ENCODE data around the gene NUDT22.
"Not testable (repeated sequence)": the region's sequence is repeated elsewhere in the genome, so short reads cannot be mapped to it uniquely, and the experiment has no call there.

The NUDT22 gene

DNA sequence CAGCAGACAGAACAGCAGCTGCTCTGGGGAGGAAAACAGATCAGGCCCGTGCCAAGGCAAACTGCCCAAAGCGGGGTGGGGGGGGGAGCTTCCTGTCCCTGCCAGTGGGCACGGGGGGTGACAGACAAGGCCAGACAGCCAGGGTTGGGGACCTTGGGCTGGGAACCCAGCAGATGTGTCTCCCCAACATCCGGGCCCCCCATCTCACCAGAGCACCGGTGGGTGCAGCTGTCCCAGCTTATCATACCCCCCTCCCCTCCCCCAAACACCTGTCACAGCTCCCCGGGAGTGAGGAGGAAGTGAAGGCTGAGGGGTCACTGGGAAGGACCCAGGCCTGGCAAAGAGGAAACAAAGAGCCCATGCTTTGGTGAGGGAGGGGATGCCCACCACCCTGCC is 19.3 kb downstream of the NUDT22 start:
- DNase-seq = peak; percentile 55

DNA sequence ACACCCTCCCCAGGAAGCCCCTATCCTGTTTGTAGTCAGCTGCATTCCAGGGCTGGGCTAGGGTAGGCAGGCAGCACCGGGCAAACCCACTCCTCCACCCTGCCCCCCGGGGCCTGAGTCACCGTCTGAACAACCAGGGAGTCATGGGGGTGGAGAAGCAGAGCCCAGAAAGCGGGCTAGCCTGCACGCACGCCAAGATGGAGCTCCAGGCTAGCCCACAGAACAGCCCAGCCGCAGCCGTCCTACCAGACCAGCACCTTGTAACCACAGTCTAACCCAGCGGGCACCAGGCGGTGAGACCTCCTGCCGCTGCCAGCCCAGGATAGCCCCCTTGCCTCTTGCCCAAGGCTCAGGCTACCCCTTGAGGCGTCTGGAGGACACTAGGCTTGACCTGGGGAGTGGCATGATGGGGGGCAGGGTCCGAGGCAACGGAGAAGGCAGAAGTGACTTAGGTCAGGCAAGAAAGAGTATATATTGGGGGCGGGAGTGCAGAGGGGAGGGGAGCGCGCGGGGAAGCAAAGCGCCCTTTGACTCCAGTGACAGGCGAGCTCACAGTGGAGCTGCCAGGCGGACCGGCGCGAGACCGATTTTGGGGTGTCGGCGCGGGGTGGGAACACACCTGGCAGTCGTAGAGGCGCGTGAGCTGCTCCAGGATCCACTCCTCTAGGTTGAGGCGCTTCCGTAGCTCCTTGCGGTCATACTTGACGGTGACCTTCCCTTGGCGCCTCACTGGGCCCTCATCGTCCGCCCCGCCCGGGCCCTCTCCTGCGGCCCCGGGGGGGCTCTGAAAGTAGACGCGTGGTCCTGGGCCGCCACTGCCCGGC is 19.9 kb downstream of the NUDT22 start:
- peak; percentile 57 to 74 for DNase-seq

DNA sequence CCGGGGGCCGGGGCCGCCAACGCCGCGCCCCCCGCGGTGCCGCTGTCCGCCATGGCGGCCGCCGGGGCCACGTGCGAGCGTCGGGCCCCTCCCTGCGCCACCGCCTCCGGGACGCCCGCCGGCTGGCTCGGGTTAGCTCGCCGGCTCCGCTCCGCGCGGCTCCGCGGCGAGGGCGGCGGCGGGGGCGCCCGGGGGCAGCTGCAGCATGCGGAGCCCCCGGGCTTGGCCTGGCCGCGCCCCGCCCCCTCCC is 20.5 kb downstream of the NUDT22 start:
- DNase-seq = not testable (repeated sequence)

DNA sequence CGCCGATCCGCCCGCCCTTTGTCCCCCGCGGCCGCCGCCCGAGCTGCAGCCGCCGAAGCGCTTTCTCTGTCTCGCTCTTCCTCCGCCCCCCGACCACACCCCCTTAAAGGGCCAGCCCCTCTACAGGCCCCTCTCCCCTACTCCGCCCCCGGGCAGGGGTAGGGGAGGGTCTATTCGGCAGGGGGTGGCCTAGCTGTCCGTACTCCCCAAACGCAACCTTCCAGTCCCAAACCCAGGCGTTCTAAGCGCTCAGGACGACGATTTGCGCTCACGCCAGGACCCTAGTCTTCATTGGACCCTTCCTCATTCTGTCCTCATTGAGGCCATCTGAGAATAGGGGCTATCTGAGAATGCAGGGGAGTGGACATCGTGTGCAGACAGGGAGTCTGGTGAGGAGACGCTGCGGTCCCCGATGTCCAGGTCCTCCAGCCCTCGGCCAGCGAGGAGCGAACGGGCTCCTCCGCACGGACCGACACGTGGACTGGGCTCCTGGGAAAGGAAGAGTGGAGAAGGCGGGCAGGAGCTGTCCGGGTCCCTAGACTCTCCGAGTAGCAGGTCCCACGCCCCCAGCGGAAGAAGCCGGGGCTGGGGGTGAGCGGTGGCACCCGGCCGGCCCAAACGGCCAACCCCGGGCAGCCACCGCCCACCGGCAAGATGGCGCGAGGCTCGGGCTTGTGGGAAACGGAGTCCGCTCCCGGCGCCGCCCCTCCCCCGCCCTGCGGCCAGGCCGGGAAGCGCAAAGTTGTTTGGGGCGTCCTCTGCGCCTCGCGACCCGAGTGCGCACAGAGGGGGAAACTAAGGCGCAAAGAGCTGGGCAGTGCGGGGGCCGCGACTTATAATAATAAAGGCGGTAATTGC is 21.0 kb downstream of the NUDT22 start, which contains the start of gene PPP1R14B:
TSS of gene PPP1R14B (minus strand) at position 73 of the 858 bp plus-strand sequence. CDS start 270 bp downstream, outside the sequence.
- peak; percentile 77 to 81 for DNase-seq

DNA sequence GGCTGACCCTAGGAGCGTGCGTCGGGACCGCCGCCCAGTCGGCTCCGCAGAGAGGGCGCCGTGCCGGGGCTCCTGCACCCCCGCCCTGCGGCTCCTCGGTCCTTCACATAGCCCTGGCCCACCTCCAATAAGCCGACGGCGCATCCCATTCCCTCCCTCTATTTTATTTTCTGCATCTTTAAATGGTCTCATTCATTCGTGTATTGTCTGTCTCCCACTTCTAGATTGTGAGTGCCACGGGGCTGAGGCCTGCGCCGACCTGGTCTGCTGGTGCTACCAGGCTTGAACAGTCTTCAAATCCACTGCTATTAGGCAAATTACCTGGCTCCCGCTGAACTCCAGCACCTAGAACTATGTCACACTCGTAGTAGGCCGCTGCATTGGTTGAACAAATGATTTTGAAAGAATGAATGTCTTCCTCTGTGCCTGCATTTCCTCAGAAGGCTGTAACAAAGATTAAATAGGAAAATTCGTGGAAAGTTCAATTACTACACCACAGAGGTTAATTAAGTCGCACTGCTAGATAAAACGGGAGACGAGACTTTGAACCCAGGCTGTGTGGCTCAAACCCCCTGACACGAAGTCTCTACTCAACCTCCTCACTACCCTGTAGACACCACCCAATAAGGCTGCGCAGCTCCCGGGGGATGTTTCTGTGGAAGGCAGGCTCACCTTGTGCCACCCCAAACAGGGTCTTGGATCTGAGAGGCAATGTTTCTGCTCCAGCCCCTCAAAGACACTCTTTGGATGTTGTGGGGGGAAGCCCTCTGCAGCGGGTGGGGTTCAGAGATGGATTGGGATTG is 21.9 kb downstream of the NUDT22 start:
- DNase-seq = no peak

DNA sequence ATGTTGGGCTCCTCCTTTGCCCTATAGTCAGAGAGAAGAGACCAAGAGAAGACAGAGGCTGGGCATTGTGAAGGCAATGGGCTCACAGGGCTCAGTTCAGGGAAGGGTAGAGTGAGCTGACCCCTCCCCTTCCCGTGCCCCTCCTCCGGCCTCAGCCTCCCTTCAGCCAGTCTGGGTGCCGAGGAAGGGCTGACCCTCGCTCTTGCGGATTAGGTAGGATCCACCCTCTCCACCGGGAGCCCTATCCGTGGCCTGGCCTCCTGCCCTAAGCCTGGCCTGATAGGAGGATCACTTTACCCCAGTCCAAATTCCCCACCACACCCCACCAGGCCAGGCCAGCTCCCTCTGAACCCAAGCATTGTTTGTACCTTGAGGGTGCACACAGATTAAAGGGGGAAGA is 22.5 kb downstream of the NUDT22 start:
- DNase-seq = no peak

DNA sequence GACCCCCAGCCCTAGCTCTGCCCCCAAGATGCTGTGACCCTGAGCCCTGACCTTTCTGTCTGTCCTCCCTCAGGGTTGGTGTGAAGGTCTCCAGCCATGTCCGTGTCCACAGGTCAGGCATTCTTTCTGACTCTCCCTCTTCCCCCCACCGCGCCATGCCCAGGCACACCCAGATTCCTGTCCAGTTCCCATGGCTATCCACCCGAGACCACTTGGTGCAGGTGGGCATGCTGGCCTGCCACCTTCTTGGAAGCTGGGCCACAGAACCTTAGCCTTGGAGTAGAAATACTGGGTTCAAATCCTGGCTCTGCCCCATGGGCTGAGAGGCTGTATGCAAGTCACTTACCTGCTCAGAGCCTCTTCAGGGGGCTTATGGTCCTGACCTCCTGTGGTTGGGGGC is 23.0 kb downstream of the NUDT22 start:
- DNase-seq = no peak

DNA sequence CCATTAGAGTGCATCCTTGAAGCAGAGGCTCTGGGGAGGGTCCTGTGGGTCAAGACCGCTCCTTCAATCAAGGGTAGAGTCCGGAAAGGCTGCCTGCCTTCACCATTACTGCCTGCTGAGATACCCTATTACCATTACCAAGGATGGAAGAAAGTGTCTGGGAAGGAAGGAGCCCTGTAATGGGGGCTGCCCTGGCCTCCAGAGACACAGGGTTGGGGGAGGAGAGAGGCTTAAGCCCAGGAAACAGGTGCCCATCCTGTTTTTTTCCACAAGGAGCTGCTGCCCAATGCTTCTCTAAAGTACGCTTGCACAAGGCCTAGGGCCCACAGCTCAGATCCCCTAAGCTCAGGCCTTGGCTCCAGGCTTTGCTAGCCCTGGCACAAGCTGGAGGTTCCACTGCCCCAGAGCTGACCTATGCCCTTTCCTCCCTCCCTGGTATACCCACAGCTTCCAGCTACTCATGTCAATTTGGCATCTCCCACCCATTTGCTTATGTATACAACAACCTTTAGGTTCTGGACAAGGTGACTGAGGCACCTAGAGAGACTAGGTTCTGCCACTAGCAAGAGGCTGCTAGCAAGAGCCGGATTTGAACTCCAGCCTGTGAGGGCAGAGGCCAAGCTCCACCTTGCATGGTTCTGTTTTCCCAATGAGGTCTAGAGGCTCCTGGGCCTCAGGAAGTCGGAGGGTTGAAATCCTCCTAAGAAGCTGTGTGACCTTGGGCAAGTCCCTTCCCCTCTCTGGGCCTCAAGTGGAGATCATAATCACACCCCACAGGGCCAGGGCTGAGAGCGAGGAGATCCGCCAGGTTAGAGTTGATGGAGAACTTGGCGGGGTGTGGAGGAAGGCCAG is 23.7 kb downstream of the NUDT22 start:
- no peak for DNase-seq

DNA sequence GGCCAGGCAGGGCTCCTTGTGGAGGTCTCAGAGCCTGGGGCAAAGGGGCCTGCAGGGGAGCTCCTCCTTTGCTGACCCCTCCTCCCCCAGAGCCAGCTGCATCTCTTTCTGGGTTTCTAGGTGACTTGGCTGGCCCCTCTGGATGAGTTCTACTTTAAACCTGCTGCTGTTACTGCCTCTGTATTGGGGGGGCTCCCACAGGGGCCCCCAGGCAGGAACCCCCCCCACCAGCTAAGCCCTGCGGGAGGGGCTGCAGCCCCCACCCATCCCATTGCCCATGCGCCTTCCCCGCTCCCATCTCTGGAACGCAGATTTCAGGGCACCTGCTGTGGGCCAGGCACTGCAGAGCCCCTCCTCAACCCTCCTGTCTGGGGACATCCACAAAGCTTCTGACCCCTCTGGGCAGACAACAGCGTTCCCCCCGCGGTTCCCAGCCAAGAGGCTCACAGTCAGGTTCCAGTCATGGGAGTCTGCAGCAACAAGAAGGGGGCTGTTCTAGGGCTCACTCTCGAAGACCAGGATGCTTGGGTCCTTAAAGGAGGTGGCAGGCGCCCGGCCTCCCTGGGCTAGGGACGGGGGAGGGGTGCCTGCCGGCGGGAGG is 24.4 kb downstream of the NUDT22 start:
- no peak for DNase-seq

DNA sequence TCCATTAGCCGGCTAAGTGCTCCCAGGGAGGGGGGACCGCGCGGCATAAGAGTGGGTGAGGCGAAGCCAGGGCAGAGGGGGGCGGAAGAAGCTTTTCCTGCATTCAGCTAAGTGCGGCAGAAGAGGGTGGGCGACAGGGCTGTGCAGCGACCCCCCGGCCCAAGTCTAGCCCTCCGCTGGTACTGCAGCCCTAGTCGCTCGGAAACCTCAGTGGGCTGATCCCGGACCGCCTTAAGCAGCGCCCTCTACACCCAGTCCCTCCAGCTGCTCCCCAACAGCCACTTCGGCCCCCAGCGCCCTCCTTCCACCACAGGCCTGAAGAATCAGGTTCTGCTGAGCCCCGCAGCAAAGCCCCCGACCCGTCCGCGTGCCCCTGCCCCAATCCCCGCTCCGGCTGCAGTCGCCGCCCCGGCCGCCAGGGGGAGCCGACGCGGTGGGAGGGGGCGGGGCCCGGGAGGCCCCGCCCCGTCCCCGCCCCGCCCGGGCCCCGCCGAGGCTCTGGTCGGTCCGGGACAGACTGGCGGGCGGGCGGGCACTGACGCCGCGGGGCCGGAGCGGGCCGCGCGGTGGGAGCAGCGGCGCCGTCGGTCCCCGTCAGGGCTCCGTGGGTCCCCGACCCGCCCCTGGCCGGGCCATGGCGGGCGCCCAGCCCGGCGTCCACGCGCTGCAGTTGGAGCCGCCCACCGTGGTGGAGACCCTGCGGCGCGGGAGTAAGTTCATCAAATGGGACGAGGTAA is 25.1 kb downstream of the NUDT22 start, which contains the start of gene PLCB3:
TSS of gene PLCB3 (plus strand) at position 515 of the 737 bp plus-strand sequence. CDS start at position 635, 120 bp downstream.
- peak; percentile 57 to 68 for DNase-seq

DNA sequence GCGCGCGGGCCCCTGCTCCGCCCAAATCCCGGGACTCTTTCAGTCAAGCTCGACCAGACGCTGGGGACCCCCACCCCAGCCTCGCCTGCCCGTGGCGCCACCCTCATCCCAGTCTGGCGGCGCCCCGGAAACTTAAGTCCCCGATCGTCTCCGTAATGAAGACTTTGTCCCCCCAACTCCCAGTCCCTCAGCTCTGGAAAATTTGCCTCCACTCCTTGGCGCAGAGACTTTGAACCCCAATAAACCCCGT is 25.6 kb downstream of the NUDT22 start:
- no peak for DNase-seq

DNA sequence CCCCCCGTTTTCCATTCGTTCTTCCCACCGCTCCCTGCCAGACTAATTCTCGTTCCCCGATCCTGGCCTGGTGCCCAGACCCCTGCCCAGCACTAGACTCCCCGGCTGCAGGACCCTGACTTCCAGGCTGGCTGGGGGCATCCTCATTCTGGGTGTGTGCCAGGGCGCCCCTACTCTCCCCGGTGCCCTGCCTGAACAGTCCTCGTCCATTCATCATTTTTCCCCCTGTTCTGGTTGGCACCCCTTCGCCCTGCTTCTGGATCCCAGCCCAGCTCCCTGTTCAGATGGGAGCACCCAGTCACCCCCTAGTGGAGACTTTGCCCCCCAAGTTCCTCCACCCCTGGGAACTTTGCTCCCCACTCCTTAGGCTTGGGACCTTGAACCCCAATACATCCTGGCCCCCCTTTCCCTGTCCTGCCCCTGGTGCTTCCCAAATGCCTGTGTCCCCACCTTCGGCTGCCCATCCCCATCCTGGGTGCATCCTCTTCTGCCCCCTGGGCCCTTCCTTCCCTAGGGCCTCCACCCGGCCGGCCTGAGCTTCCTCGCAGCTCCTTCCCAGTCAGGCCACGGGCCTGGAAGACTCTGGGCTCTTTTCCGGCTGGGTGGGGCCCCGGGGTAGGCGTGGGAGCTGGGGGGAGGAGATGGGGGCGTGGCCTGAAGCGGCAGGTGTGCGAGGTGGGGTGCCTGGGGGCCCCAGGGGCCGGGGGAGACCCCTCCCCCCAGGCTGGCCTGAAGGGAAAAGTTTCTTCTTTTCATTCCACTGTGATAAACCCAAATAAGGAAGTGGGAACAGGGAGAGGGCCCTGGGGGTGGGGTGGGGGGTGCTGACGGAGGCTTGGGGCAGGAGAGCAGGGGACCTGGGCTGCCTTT is 26.2 kb downstream of the NUDT22 start:
- DNase-seq = peak in 1 of 2 donors; percentile 19

DNA sequence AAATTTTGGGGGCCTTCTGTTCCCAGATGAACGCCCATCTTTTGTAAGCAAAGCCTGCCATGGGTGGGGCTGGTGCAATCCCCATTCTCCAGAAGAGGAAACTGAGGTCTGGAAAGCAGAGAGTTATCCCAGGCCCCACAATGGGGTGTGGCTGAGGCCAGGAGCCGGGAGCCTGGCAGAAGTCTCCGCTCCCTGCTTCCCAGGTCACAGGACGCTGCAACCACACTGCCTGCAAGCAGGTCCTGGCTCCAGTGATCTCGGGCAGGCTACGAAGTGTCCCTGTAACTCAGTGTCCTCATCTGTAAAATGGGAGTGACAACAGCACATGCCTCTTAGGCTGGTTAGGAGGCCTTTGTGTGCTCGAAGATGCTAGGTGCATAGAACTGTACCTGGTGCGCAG is 27.0 kb downstream of the NUDT22 start:
- no peak for DNase-seq

DNA sequence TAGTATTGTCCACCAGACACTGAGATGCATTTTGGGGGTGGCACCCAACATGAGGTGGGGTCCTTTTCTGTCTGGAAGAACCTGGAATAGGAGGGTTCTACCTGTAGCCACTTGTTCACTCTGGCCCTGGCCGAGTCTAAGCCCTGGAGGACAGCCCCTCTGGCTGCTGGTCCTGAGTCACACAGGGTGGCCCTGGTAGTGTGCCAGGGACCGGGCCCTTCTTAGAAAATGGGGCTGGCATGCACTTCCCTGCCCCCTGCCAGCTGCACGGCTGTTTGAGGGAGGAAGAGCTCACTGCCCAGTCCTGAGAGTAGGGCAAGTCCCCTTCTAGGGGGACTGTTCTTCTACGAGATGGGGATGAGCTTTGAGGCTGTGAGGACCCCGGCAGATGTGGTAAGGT is 27.4 kb downstream of the NUDT22 start:
- no peak for DNase-seq

DNA sequence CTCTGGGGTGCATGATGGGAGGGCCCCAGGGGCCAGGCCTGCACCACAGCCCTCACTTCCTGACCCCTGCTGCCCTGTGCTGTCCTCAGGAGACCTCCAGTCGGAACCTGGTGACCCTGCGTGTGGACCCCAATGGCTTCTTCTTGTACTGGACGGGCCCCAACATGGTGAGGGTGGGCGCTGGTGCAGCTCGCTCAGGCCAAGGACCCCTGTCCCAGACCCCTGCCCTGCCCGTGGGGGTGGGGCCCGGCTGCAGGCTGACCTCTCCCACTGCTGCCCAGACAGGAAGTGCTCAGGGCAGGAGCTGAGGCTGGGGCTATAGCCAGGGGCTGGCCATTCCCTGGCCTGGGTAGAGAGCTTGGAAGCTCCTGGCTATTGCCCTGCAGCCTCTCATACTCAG is 28.3 kb downstream of the NUDT22 start:
- DNase-seq = no peak

DNA sequence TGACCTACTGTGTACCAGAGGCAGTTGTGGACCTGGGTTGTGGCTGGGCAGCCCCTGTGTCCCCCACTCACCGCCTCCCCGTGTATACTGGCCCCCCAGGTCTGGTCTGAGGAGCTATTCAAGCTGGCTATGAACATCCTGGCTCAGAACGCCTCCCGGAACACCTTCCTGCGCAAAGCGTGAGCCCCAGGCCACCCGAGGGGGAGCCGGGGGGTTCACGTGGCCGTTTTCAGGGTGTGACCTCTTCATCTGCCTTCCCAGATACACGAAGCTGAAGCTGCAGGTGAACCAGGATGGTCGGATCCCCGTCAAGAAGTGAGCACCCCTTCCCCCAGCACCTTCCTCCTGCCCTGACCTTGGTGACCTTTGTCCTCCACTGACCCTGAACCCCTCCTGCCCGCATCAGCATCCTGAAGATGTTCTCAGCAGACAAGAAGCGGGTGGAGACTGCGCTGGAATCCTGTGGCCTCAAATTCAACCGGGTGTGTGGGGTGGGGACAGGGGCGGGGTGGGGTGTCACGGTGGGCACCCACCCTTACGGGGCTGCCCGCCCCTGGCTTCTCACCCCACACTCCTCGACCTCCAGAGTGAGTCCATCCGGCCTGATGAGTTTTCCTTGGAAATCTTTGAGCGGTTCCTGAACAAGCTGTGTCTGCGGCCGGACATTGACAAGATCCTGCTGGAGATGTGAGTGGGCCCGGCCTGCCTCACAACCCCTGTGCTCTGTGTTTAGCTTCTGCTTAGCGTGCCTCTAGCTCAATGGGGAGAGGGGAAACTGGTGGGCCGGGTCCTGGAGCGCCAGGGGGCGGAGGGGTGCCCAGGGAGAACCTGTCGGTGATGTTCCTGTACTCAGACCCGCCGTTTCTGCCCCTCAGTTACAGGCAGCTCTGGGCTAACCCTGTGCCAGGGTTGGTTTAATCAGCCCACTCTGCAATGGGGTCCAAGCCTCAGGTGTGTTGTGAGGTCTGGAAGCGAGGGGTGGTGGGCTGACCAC is 29.4 kb downstream of the NUDT22 start:
- no peak for DNase-seq

DNA sequence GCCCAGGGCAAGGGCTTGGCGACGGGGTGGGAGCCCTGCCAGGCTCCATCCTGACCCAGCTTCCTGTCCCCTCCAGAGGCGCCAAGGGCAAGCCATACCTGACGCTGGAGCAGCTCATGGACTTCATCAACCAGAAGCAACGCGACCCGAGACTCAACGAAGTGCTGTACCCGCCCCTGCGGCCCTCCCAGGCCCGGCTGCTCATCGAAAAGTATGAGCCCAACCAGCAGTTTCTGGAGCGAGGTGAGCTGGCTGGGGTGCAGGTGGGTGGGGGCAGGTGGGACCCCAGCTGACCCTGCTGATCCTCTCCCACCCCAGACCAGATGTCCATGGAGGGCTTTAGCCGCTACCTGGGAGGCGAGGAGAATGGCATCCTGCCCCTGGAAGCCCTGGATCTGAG is 30.2 kb downstream of the NUDT22 start:
- DNase-seq = no peak

DNA sequence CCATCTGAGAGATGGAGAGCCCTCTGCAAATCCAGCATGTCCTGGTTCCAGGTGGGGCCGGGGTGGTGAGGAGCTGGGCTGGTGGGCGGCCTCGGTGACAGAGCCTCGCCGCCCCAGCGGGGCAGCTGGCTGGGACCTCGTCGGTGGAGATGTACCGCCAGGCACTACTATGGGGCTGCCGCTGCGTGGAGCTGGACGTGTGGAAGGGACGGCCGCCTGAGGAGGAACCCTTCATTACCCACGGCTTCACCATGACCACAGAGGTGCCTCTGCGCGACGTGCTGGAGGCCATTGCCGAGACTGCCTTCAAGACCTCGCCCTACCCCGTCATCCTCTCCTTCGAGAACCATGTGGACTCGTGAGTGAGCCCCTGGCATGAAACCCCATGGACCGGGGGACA is 32.3 kb downstream of the NUDT22 start:
- no peak for DNase-seq

DNA sequence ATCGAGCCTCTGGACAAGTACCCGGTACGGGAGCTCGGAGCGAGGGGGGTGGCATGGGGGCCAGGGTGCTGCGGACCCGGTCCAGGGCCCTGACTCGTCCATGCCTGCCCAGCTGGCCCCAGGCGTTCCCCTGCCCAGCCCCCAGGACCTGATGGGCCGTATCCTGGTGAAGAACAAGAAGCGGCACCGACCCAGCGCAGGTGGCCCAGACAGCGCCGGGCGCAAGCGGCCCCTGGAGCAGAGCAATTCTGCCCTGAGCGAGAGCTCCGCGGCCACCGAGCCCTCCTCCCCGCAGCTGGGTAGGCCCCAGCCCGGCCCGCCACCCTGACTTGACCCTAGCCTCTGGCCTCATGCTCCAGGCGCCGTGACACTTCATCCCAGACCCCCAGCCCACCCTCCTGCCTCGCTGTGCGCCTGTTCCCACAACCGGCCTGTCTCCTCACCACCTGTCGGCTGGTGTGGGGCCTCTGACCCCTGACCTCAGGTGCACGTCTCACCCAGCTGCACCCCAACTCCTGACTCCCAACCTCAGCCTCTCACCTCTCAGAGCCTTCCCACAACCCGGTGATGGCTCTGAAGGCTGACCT is 33.0 kb downstream of the NUDT22 start:
- no peak for DNase-seq
